K562 (cell line): Measurements from ENCODE around the gene SOBP. TPM values are rescaled to one million over a fixed set of nuclear protein-coding genes. Genes with fewer than 3 reads are reported as not detected.

Experiments used
- ATAC-seq: fragments of 200-7000 bp; cut with Tn5 transposase; 3 replicates; pipeline ENCODE4 v1.9.1; 2020; ENCODE audit warnings: moderate library complexity
- BruUV-seq: library from RNA; stranded (reverse); fragments of 400-500 nt; replicated peaks from 2 replicates; lab custom pipeline; 2021; lab: Mats Ljungman, UMichigan
- CTCF ChIA-PET: fragments of 300-600 bp; formaldehyde crosslinking; extraction: SDS; loops from one replicate; lab custom pipeline; 2021; ENCODE audit warnings: low intra/inter-chr PET ratio; lab: Yijun Ruan, JAX
- POLR2A ChIA-PET: fragments of 300-600, 350-650 bp; sonication (Branson Sonifier 250); formaldehyde crosslinking; extraction: SDS; loops from one replicate; lab custom pipeline; 2021; ENCODE audit warnings: antibody characterized with exemption, inconsistent platforms; lab: Yijun Ruan, JAX
- DNase-seq, 4 experiments: peaks; one replicate each; pipeline versions ENCODE4 v3.0.0 to v3.0.0-alpha.2; 2011 to 2018; ENCODE audit warnings: low spot score in 3 of 4, mixed read lengths in 3 of 4; ENCODE audit errors: extremely low read depth in 1 of 4
- FAIRE-seq: peaks from 2 replicates; lab custom pipeline; 2011; peaks lifted over from hg19 to GRCh38; lab: Jason Lieb, UNC
- H2AFZ ChIP-seq: 2 replicates; pipeline ENCODE4 v1.6.0; 2011; ENCODE audit warnings: low read depth, low read length, control low read depth, inconsistent platforms
- H3K27ac ChIP-seq: fragments of 200-600 bp; 3 replicates; pipeline ENCODE4 v1.8.0; 2011; ENCODE audit warnings: low read depth, mild to moderate bottlenecking, control low read depth, inconsistent platforms, low read length, moderate library complexity, mixed read lengths; ENCODE audit errors: extremely low read depth
- H3K27me3 ChIP-seq, 2 experiments: fragments of 300-600 bp in 1 of 2; 2 replicates in 1 of 2; 3 replicates in 1 of 2; pipeline versions ENCODE4 v1.6.0 to v1.8.0; 2011; ENCODE audit warnings: inconsistent platforms in 2 of 2, low read length in 2 of 2, mild to moderate bottlenecking in 1 of 2, mixed read lengths in 1 of 2, moderate library complexity in 1 of 2; ENCODE audit not compliant: control insufficient read depth in 2 of 2, insufficient read depth in 2 of 2
- H3K36me3 ChIP-seq: fragments of 300-600 bp; 3 replicates; pipeline ENCODE4 v1.8.0; 2011; ENCODE audit warnings: mild to moderate bottlenecking, low read length, inconsistent platforms; ENCODE audit not compliant: control insufficient read depth, insufficient read depth
- H3K4me1 ChIP-seq, 2 experiments: fragments of 200-600 bp in 1 of 2; replicated peaks in 1 of 2; 2 replicates in 1 of 2; 3 replicates in 1 of 2; pipeline versions ENCODE4 v1.5.1 to v1.8.0; 2011; ENCODE audit warnings: inconsistent platforms in 2 of 2, low read length in 2 of 2, mild to moderate bottlenecking in 1 of 2, mixed read lengths in 1 of 2, moderate library complexity in 1 of 2; ENCODE audit not compliant: control insufficient read depth in 2 of 2, insufficient read depth in 2 of 2
- H3K4me2 ChIP-seq: 2 replicates; pipeline ENCODE4 v1.6.1; 2011; ENCODE audit warnings: low read length, control low read depth, inconsistent platforms, mixed read lengths; ENCODE audit not compliant: insufficient read depth
- H3K4me3 ChIP-seq: fragments of 200-600 bp; sonication (generic), shearing (Covaris generic); 2 replicates; pipeline ENCODE4 v1.5.1; 2016; ENCODE audit warnings: control low read depth, inconsistent platforms
- H3K79me2 ChIP-seq: fragments of 200-600 bp; 3 replicates; pipeline ENCODE4 v1.8.0; 2011; ENCODE audit warnings: low read length, inconsistent platforms; ENCODE audit not compliant: control insufficient read depth, insufficient read depth
- H3K9ac ChIP-seq, 2 experiments: 2 replicates each; pipeline versions ENCODE4 v1.6.0 to v1.6.1; 2011; ENCODE audit warnings: low read depth in 2 of 2, low read length in 2 of 2, control low read depth in 1 of 2, inconsistent platforms in 1 of 2, mild to moderate bottlenecking in 1 of 2, mixed read lengths in 1 of 2; ENCODE audit not compliant: insufficient read depth in 1 of 2
- H3K9me1 ChIP-seq: one replicate; pipeline ENCODE4 v1.6.0; 2011; ENCODE audit warnings: inconsistent platforms, mild to moderate bottlenecking, low read length, moderate library complexity; ENCODE audit not compliant: control insufficient read depth, insufficient read depth
- H3K9me3 ChIP-seq: replicated peaks from 2 replicates; pipeline ENCODE4 v1.5.1; 2011; ENCODE audit warnings: low read depth, low read length, inconsistent platforms; ENCODE audit not compliant: control insufficient read depth, insufficient read depth
- H4K20me1 ChIP-seq: replicated peaks from 2 replicates; pipeline ENCODE4 v1.6.1; 2011; ENCODE audit warnings: low read length, inconsistent platforms, mixed read lengths; ENCODE audit not compliant: control insufficient read depth, insufficient read depth
- ERF ChIP-seq: fragments of 450-650 bp; formaldehyde crosslinking; IDR thresholded peaks from 2 replicates; pipeline ENCODE4 v1.4.0; 2020; ENCODE audit warnings: mild to moderate bottlenecking, mixed read lengths
- SMAD4 ChIP-seq: fragments of 250-450 bp; sonication (Bioruptor Pico); conservative IDR thresholded peaks from 2 replicates; pipeline ENCODE4 v1.8.0; 2021; ENCODE audit warnings: inconsistent platforms, mild to moderate bottlenecking, moderate library complexity
- SMARCB1 ChIP-seq: IDR thresholded peaks from 2 replicates; pipeline ENCODE4 v1.6.1; 2011; ENCODE audit warnings: improper control_type of control experiment, low read depth; ENCODE audit not compliant: insufficient read length
- SREBF2 ChIP-seq: sonication (generic); formaldehyde crosslinking; IDR thresholded peaks from 2 replicates; pipeline ENCODE4 v1.4.0; 2020; ENCODE audit warnings: mild to moderate bottlenecking, missing genetic modification reagents
- THRAP3 ChIP-seq: fragments of 450-650 bp; IDR thresholded peaks from 2 replicates; pipeline ENCODE4 v1.6.1; 2016; ENCODE audit warnings: mild to moderate bottlenecking, inconsistent platforms, borderline replicate concordance
- ZNF3 ChIP-seq: fragments of 250-450 bp; sonication (Bioruptor Pico); IDR thresholded peaks from 2 replicates; pipeline ENCODE4 v1.5.0; 2021; ENCODE audit warnings: mild to moderate bottlenecking, moderate library complexity
- WGBS: fragments of 100-300 bp; shearing (Covaris generic); methylation state at CpG from one replicate; pipeline ENCODE4 v1.1.6; 2016; ENCODE audit warnings: low coverage, mixed read lengths; ENCODE audit not compliant: insufficient coverage; ENCODE audit errors: missing lambda C conversion rate; 5-methylcytosine and 5-hydroxymethylcytosine counted together
- in situ Hi-C: fragments of 300-500 bp; cut with MboI; formaldehyde crosslinking; loops from 4 replicates; pipeline ENCODE4 v1.15.0; 2018; ENCODE audit warnings: inconsistent platforms, mixed read lengths
- intact Hi-C: fragments of 100-400 bp; cut with micrococcal nuclease; formaldehyde crosslinking; loops from 2 replicates; pipeline ENCODE4 v1.14.2; 2022
- polyA plus RNA-seq, 8 experiments: library from polyadenylated mRNA; depleted of rRNA in 4 of 8; stranded (reverse) in 5 of 8; unstranded in 3 of 8; fragments of >200 nt; fragmentation: Nextera tagmentation in 2 of 8; fragmentation: Illumina TruSeq in 1 of 8; extraction: Ambion mirVana in 2 of 8; extraction: Trizol in 1 of 8; gene quantifications; 2 replicates each; pipeline versions ENCODE4 v1.2.1 to v1.2.3, GENCODE V29; 2011 to 2014; ENCODE audit warnings: inconsistent platforms in 1 of 8, missing spikeins in 1 of 8
- total RNA-seq, 7 experiments: library from RNA; depleted of rRNA in 6 of 7; stranded (reverse); fragments of >200 nt in 6 of 7; fragmentation: Illumina TruSeq in 2 of 7; extraction: Trizol in 2 of 7; gene quantifications; 2 replicates each; pipeline versions ENCODE4 v1.2.1 to v1.2.3, GENCODE V29; 2011 to 2021; ENCODE audit warnings: low replicate concordance in 1 of 7
- TF ChIP-seq, protein P1 (sequence below): sonication (generic); formaldehyde crosslinking; IDR thresholded peaks from 2 replicates; pipeline ENCODE4 v1.8.0; 2023; ENCODE audit warnings: mild to moderate bottlenecking, missing genetic modification reagents
- TF ChIP-seq, protein P2 (sequence below): fragments of 150-350 bp; IDR thresholded peaks from 2 replicates; pipeline ENCODE4 v1.6.1; 2014; ENCODE audit warnings: low read depth, mild to moderate bottlenecking, low read length, borderline replicate concordance

The SOBP gene
- total and polyA plus RNA-seq, 9 of the 15 experiments (the other 6 are each of a cell fraction or from before 2014, with no cell fraction given), result 0.16 TPM; not detected in 8

DNA sequence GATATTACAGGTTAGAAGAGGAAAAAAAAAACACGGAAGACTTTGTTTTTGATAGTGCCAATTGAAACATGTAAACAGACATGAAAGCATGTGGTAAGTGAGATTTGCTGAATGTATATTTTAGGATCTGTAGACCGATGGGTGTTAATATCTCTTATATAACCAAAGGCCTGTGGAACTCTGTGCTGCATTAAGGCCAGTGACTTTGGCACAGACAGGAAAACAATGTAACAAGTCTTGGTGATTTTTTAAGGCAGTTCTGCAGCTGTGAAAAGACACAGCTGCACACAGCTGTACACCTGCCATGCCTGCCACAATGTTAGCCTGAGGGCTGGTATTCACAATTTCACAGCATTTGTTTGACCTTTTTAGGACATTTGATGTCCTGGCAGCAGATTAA, 6.1 kb downstream of the SOBP start (continued):
- TF ChIP-seq SMARCB1, result no peak
- TF ChIP-seq, protein P1, sequence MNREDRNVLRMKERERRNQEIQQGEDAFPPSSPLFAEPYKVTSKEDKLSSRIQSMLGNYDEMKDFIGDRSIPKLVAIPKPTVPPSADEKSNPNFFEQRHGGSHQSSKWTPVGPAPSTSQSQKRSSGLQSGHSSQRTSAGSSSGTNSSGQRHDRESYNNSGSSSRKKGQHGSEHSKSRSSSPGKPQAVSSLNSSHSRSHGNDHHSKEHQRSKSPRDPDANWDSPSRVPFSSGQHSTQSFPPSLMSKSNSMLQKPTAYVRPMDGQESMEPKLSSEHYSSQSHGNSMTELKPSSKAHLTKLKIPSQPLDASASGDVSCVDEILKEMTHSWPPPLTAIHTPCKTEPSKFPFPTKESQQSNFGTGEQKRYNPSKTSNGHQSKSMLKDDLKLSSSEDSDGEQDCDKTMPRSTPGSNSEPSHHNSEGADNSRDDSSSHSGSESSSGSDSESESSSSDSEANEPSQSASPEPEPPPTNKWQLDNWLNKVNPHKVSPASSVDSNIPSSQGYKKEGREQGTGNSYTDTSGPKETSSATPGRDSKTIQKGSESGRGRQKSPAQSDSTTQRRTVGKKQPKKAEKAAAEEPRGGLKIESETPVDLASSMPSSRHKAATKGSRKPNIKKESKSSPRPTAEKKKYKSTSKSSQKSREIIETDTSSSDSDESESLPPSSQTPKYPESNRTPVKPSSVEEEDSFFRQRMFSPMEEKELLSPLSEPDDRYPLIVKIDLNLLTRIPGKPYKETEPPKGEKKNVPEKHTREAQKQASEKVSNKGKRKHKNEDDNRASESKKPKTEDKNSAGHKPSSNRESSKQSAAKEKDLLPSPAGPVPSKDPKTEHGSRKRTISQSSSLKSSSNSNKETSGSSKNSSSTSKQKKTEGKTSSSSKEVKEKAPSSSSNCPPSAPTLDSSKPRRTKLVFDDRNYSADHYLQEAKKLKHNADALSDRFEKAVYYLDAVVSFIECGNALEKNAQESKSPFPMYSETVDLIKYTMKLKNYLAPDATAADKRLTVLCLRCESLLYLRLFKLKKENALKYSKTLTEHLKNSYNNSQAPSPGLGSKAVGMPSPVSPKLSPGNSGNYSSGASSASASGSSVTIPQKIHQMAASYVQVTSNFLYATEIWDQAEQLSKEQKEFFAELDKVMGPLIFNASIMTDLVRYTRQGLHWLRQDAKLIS (CRISPR knock-in tag), result no peak

DNA sequence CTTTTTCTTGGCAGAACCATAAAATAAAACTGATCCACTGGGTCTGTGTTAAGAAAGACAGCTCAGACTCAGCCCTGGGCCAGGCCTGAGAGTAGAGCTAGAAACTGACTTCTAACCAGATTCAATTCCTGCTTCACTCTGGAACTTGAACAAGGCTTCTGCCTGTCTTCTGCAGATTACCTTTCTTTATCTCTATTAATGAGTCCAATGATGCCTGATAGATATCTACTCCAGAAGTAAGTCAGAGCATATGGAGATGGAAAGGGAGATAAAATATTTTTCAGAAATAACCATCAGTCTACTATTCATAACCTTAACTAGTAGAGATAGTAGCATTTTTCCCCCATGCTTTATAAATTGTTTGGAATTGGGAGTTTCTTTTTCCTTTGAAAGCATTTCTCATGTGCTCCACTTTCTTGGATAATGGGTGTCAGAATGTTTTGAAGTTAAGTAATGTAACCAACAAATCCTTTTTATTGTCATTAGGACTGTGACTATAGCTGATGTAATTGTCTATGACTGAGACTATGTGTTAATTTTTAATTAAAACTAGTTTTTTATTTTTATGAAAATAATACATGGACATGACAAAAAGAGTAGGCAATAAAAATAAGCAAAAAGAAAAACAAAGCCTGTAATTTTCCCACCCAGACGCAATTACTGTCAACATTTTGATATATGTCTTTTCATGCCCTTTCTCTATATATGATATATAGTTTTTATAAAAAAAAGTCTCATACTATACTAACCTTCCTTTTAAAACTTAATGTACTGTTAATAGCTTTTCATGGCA, 7.2 kb downstream of the SOBP start:
- DNase-seq (no peak), FAIRE-seq (no peak), ATAC-seq (no peak)
- intact Hi-C loops (no loop called here), in situ Hi-C loops (no loop called here)
- H3K4me1 ChIP-seq, result no peaks in the 10 kb centered on the region
- no peak overlapping the region for H2AFZ ChIP-seq
- ChIA-PET POLR2A (no interaction called here), CTCF (no interaction called here)
- TF ChIP-seq SREBF2 (CRISPR knock-in tag) (no peak), ZNF3 (CRISPR knock-in tag) (no peak), THRAP3 (no peak), SMAD4 (CRISPR knock-in tag) (no peak), ERF (CRISPR knock-in tag) (no peak)
- TF ChIP-seq, protein P2, sequence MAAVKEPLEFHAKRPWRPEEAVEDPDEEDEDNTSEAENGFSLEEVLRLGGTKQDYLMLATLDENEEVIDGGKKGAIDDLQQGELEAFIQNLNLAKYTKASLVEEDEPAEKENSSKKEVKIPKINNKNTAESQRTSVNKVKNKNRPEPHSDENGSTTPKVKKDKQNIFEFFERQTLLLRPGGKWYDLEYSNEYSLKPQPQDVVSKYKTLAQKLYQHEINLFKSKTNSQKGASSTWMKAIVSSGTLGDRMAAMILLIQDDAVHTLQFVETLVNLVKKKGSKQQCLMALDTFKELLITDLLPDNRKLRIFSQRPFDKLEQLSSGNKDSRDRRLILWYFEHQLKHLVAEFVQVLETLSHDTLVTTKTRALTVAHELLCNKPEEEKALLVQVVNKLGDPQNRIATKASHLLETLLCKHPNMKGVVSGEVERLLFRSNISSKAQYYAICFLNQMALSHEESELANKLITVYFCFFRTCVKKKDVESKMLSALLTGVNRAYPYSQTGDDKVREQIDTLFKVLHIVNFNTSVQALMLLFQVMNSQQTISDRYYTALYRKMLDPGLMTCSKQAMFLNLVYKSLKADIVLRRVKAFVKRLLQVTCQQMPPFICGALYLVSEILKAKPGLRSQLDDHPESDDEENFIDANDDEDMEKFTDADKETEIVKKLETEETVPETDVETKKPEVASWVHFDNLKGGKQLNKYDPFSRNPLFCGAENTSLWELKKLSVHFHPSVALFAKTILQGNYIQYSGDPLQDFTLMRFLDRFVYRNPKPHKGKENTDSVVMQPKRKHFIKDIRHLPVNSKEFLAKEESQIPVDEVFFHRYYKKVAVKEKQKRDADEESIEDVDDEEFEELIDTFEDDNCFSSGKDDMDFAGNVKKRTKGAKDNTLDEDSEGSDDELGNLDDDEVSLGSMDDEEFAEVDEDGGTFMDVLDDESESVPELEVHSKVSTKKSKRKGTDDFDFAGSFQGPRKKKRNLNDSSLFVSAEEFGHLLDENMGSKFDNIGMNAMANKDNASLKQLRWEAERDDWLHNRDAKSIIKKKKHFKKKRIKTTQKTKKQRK, result no peak
- H3K9me3 ChIP-seq, result no peaks in the 10 kb centered on the region
- no peak overlapping the region for H3K27ac ChIP-seq
- no peaks in the 10 kb centered on the region for H3K79me2 ChIP-seq
- H3K4me2 ChIP-seq, result no peak overlapping the region
- peaks cover 16 to 21% of the 10 kb centered on the region in 2 experiments; a peak in 4 of 5 replicates for H3K27me3 ChIP-seq
- BruUV-seq, result no TSS peak
- no peaks in the 10 kb centered on the region for H4K20me1 ChIP-seq
- no peak overlapping the region for H3K4me3 ChIP-seq
- no peak overlapping the region for H3K9ac ChIP-seq
- WGBS, result 0% methylated on average over 1 of the region's 1 CpG
- H3K9me1 ChIP-seq, result no peaks in the 10 kb centered on the region
- no peaks in the 10 kb centered on the region for H3K36me3 ChIP-seq
